ENCODE measurements around the gene MSANTD4. TPM values are rescaled to one million over a fixed set of nuclear protein-coding genes. Genes with fewer than 3 reads are reported as not detected.

The MSANTD4 gene
- total RNA-seq, 1 donor: 35.7 TPM

- no peak overlapping the region for H3K4me3 ChIP-seq (ENCODE audit: low read depth, low read length)
- TF ChIP-seq, protein P1, sequence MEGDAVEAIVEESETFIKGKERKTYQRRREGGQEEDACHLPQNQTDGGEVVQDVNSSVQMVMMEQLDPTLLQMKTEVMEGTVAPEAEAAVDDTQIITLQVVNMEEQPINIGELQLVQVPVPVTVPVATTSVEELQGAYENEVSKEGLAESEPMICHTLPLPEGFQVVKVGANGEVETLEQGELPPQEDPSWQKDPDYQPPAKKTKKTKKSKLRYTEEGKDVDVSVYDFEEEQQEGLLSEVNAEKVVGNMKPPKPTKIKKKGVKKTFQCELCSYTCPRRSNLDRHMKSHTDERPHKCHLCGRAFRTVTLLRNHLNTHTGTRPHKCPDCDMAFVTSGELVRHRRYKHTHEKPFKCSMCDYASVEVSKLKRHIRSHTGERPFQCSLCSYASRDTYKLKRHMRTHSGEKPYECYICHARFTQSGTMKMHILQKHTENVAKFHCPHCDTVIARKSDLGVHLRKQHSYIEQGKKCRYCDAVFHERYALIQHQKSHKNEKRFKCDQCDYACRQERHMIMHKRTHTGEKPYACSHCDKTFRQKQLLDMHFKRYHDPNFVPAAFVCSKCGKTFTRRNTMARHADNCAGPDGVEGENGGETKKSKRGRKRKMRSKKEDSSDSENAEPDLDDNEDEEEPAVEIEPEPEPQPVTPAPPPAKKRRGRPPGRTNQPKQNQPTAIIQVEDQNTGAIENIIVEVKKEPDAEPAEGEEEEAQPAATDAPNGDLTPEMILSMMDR (IDR thresholded peaks at IDR 0.05; ENCODE audit: insufficient read depth, low read length): no peak
- DNase-seq (ENCODE audit: low read depth): no peak
Observed at GRCh38 chr11:106031202-106031810, 9.3 kb upstream of the MSANTD4 start.

- H3K4me3 ChIP-seq (ENCODE audit: low read depth, low read length): no peak overlapping the region
- no peak for DNase-seq (ENCODE audit: low read depth)
- TF ChIP-seq, protein P1 (IDR thresholded peaks at IDR 0.05; ENCODE audit: insufficient read depth, low read length): no peak
Observed at GRCh38 chr11:106030609-106031008, 8.6 kb upstream of the MSANTD4 start.

GRCh38 chr11:106022795-106023275 is 795 bp upstream of the MSANTD4 start:
- TF ChIP-seq, protein P1 (IDR thresholded peaks at IDR 0.05; ENCODE audit: insufficient read depth, low read length): no peak
- DNase-seq (ENCODE audit: low read depth): no peak
- H3K4me3 ChIP-seq (ENCODE audit: low read depth, low read length): peak overlapping the region; percentile 70

GRCh38 chr11:106021181-106021966 is 666 bp downstream of the MSANTD4 start:
- peak overlapping the region; percentile 87 for H3K4me3 ChIP-seq (ENCODE audit: low read depth, low read length)
- peak; percentile 65 for DNase-seq (ENCODE audit: low read depth)
- TF ChIP-seq, protein P1 (IDR thresholded peaks at IDR 0.05; ENCODE audit: insufficient read depth, low read length): no peak

DNA sequence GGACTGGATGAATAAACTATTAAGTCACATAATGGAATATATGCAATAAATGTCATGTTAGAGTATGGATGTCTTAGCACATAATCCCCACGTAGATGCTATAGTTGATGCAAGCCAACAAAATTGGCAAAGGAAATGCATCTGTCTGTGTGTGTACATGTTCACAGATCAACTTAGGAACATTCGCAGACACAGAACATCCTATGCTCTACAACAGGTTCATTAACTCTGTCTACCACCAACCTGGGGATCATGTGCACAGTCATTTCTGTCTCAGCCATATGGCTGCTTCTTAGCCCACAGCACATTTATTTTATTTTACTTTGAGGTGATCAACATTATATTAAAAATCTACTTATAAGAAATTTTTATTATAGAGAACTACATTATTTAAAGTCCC is 4.9 kb downstream of the MSANTD4 start:
- H3K4me3 ChIP-seq (ENCODE audit: low read depth, low read length): no peak overlapping the region
- DNase-seq (ENCODE audit: low read depth): no peak
- TF ChIP-seq, protein P1 (IDR thresholded peaks at IDR 0.05; ENCODE audit: insufficient read depth, low read length): no peak

- H3K4me3 ChIP-seq (ENCODE audit: low read depth, low read length): no peak overlapping the region
Observed at GRCh38 chr11:106015066-106015465, 7.0 kb downstream of the MSANTD4 start.

More at GRCh38 chr11:106015066-106015465, 7.0 kb downstream of the MSANTD4 start:
- TF ChIP-seq, protein P1 (IDR thresholded peaks at IDR 0.05; ENCODE audit: insufficient read depth, low read length): no peak
- DNase-seq (ENCODE audit: low read depth): no peak

Data from fibroblast of the aortic adventitia (primary cell).